Activated effector memory CD4-positive, alpha-beta T cell treated with Interleukin-2 at 50 U/mL for 16 hours (primary cell): ENCODE measurements around the gene ZNF750.
A peak's percentile ranks its signal among the peaks of the same experiment; 100 is the strongest.

Experiments
- DNase-seq: peaks from one replicate; pipeline ENCODE4 v3.0.0-alpha.2; 2020

The ZNF750 gene

DNA sequence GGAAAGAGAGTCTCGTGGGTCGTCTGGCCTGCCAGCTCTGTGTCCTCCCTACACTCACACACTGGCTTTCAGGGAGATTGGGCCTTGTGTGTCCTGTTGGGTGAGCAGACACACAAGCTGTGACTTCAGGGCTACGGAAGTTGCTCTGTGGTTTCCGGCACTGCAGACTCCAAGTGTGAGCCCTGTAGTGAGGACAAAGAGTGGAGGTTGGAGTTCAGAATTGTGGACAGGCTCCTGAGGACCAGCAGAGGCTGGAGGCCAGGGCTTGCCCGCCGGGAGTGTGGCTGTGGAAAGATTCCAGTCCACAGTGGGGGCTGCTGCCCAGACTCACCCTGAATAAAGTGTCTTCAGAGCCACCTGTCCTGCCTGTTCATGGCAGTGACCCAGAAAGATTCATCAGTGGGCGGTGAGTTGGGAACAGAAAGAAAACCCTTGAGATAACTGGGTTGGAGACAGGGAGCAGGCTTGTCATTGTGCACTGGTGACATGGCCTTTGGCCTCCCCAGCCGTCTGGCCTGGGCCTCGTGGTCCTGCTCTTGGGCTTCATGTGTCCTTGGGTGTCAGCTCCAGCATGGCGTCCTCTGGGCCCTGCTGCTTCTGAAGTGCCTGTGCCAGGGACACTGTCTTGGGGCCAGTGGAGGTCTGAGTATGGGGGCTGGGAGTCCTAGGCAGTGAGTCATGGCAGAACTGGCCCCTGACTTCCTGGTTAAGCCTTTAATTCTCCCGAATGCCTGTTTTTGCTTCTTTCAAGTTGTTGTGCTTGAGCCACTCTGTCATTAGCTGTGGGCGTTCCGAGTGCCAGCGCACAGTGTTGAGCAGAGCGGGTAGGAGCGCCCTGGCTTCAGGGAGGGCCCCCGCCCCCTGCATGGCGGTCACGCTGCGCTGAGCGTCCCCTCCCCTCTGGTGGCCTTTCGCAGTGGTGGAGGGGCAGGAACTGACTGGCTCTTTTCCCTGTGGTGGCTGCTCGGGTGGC lies 19.9 kb upstream of the ZNF750 start:
- DNase-seq: peak; percentile 51

DNA sequence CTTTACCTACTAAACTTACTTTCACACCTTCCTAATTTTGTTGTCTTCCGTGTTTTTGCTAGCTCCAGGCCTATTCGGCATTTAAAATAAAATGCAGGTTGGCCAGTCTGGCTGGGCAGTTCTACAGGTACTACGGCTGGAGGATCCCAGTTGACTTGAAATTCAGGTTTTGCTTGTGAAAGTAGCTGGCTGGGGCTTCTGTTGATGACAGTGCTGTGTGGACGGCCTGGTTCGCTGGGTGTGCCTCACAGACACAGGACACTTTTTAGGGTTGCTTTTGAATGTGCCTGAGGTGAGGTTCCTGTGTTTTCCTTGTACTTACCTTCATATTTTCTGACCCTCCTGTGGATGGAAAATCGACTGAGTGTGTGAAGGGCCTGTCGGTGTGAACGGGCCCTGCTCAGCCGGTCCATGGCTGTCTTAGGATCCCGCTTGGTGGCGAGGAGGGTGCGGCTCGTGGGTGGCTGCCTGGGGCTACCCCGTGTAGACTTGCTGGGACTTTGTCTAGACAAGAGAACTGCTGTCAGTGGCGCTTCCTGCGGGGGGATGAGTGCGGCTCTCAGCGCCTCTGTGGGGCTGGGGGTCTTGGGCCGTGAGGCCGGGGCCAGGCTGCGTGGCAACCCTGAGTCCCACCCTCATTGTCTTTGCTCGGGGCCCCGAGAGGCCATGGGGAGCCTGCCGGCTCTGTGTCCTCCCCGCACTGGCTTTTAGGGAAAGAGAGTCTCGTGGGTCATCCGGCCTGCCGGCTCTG lies 18.7 kb upstream of the ZNF750 start:
- peak; percentile 16 for DNase-seq

- no peak for DNase-seq
Observed at GRCh38 chr17:82856361-82856760, 16.5 kb upstream of the ZNF750 start.

GRCh38 chr17:82854226-82854625 lies 14.4 kb upstream of the ZNF750 start:
- DNase-seq: no peak

- DNase-seq: no peak
Observed at GRCh38 chr17:82851381-82851780, 11.6 kb upstream of the ZNF750 start.

- no peak for DNase-seq
Observed at GRCh38 chr17:82849076-82849945, 9.5 kb upstream of the ZNF750 start.

DNA sequence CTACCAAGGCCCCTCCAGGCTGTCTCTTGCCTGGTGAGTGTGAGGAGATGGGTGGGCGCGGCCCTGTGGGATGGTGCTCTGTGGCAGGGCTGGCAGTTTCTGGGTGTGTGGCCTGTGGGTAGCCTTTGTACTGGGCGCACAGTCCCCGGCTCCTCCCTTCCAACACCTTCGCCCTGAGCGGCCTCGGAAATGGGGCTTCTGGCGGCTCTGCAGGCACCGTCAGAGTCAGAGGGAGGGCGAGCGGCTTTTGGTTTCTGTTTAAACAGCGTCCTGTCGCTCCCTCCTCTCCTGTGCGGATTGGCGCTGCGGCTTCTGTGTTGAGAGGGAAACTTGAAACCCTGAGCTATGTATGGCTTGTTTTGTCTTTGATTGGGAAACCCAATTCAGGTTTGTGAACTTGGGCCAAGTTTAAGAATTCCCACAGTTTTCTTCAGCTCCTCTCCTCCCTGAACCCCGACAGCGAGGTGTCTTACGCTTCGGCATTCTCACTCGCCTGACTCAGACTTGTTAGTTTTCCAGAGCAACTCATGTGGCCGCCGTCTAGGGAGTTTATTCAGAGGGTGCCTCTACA lies 8.3 kb upstream of the ZNF750 start:
- DNase-seq: peak; percentile 15

DNA sequence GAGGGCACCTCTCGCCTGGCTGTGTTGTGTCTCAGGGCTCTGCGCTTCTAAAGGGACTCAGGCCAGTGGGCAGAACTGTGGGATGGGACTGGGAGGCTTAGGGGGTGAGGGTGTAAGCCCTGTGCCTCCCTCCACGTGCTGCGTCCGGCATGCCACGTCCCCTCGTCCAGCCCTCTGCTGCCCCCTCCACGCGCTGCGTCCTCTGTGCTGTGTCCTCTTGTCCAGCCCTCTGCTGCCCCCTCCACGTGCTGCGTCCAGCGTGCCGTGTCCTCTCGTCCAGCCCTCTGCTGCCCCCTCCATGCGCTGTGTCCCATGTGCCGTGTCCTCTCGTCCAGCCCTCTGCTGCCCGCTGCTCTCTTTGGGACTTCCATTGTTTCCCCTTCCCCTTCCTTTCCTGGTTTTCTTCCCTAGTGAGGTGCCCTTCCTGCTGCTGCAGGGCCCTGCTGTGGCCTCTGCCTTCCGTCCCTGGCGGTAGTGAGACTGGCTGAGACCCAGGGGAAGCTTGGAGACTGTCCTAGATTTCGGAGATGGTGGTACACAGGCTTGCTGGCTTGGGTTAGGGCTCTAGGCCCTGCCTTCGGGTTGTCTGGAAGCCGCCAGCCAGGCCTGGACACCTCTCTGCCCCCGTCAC lies 6.4 kb upstream of the ZNF750 start:
- DNase-seq: no peak

GRCh38 chr17:82845163-82845807 lies 5.5 kb upstream of the ZNF750 start:
- no peak for DNase-seq

DNA sequence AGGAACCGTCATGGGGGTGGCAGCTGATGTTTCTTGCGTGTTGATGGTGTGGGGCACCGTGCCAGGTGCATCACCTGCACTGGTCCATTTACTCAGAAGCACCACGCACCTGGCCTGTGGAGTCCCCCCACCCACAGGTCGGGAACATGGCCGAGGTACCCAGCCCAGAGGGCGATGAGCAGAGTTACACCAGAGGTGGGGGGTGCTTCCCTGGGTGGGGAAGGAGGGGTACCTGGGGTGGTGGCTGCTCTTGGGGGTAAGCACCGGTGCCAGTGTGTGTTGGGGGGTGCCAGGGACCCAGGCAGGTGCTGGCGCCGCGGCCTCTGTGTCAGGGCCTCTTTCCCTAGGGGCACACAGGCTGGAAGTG lies 5.0 kb upstream of the ZNF750 start:
- DNase-seq: no peak

GRCh38 chr17:82843904-82844680 lies 4.3 kb upstream of the ZNF750 start:
- no peak for DNase-seq

GRCh38 chr17:82841921-82842596 lies 2.2 kb upstream of the ZNF750 start:
- DNase-seq: no peak

DNA sequence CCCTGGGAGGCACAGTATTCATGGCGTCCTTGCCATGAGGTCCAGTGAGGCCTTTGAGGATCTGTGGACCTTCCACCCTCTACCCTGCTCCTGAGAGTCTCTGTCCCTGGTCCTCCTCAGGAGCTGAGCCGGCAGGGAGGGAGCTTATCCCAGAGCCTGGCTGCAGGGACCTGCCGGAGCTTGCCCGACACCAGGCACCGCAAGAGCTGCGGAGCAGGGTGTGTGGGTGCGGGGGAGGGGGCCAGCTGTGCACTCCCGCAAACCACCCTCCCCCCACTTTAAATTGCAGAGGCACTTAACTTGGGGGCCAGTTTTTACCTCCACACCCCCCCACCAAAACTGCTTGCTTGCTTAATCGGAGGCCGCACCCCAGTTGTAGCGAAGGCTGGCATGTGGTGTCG lies 609 bp upstream of the ZNF750 start:
- no peak for DNase-seq

DNA sequence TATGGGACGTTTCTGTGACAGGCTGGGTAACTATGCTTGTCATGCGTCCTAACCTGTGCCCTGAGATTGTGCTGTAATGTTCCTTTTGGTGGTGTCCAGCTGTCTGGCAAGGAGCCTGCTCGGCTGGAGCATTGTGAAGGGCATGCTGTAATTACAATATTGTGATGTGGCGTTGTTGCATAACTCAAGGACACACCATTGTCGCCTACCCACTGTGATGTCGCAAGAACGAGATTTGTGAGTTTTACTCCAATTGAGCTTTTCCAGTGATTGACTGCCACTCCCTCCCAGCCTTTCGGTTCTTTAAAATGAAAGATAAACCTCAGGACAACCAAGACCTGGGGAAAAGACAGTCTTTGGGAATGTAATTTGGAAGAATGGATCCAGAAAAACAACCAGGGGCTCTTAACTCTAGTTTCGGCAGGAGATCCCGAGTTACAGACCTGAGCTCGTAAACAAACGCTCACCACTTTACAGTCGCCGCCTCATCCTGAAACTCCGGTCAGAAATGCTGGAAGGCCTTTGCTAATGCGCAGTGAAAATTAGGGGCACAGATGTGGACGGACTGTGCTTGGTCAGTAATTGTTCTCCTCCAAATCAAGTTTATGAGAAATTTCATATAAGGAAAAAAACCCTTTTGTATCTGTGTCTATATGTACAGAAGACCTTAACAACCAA lies 1.3 kb downstream of the ZNF750 start:
- DNase-seq: no peak

DNA sequence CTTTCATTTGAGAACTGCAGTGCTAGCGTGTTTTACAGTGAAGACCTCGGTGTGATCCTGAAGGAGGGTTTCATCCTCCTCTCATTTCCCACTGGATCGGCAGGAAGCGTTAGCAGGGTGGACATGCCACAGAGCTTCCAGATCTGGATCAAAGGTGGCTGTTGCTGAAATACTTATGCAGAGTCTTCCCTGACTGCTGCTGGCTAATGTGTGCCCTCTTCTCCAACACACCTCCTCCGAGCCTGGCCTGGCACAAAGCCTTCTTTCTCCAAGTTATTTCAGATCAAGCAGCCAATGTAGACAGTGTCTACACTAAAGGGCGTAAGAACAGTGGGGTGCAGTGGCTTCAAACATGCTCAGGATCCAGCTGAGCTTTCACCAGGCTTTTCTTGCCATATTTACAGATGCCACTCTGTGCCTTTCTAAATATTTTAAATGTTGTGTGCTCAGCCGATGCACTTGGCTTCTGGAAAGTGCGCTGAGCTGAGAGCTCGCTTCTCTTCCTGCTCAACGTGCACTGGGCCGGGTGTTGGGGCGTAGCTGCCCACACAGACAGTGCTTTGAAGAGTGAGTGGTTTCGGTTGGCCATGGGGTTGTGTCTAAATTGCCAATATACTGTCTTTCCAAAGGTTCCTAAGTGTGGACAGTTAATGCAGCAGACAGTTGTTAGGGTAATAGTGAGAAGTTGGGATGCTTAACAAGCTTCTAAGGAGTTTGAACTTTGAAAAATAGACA lies 2.1 kb downstream of the ZNF750 start:
- no peak for DNase-seq

GRCh38 chr17:82836823-82837357 lies 2.9 kb downstream of the ZNF750 start:
- DNase-seq: no peak

DNA sequence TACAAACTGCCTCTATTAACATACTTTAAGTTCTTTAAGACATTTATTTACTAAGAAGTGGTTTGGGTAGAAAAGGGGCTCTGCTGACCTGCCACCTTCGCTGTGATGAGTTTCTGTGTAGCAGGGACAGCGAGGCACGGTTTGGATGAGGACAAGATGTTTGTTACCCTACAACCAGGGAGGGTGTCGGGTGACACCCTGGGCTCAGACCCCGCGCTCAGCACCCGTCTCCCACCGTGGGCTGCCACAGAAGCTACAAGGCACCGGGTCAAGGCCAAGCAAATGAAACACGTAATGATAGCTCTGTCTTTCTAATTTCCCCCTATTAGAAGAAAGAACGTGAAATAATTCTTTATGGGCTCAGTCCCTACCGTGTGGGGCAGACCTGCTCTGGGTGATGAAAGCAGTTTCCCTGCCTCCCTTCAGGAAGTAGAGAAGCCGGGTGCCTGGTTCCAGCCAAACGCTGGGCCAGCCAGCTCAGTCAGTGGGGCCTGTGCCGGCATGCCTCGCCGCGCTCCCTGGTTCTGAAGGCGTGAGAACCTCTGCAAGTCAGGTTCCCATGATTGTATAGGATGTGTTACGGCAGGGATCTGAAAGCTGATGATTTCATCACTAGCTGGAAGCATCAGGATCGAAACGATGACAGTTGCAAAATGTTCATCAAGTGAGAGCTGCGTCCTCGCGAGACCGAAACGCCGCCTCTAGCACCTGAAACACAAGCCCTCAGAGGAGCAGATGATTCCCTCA lies 3.9 kb downstream of the ZNF750 start:
- DNase-seq: no peak

DNA sequence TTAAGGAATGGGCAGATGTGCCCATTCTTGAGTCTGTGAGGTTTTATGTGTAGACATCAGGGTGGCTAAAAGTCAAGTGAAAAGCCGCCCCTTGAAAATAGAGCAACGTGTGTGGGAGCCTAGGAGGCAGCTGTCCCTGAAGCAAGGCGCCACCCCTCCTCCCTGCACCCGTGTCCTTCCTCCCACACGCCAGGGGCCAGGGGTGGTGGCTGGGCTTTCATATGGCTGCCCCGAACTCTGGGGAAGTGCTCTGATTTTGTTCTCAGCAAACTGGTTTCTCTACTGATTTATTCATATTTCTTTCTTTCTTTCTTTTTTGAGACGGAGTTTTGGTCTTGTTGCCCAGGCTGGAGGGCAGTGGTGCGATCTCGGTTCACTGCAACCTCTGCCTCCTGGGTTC lies 4.7 kb downstream of the ZNF750 start:
- no peak for DNase-seq
